Measurements from ENCODE around the gene TFF2.

DNA sequence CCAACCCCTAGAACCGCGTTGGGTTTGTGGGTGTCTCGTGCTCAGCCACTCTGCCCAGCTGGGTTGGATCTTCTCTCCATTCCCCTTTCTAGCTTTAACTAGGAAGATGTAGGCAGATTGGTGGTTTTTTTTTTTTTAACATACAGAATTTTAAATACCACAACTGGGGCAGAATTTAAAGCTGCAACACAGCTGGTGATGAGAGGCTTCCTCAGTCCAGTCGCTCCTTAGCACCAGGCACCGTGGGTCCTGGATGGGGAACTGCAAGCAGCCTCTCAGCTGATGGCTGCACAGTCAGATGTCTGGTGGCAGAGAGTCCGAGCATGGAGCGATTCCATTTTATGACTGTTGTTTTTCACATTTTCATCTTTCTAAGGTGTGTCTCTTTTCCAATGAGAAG is 54.3 kb downstream of the TFF2 start:
- no peak for TF ChIP-seq TAF1 (IDR thresholded peaks at IDR 0.05; ENCODE audit: low read depth, low read length)
- TF ChIP-seq POLR2A (IDR thresholded peaks at IDR 0.05; ENCODE audit: low read depth, low read length): no peak
- no peak for TF ChIP-seq SPI1 (IDR thresholded peaks at IDR 0.05; ENCODE audit: low read depth, low read length)
- no peak for TF ChIP-seq POLR2AphosphoS5 (IDR thresholded peaks at IDR 0.05; ENCODE audit: low read depth, low read length)
- TF ChIP-seq POU2F2 (IDR thresholded peaks at IDR 0.05; ENCODE audit: low read depth, low read length): no peak
- TF ChIP-seq PAX5 (IDR thresholded peaks at IDR 0.05; ENCODE audit: insufficient read depth, low read length, severe bottlenecking): no peak

All from GM12891 (cell line).